ENCODE results near the gene ETV6. TPM values are rescaled to one million over a fixed set of nuclear protein-coding genes. Genes with fewer than 3 reads are reported as not detected.

The ETV6 gene
- total RNA-seq, 1 experiment from 2014 or later = 17.2 TPM

DNA sequence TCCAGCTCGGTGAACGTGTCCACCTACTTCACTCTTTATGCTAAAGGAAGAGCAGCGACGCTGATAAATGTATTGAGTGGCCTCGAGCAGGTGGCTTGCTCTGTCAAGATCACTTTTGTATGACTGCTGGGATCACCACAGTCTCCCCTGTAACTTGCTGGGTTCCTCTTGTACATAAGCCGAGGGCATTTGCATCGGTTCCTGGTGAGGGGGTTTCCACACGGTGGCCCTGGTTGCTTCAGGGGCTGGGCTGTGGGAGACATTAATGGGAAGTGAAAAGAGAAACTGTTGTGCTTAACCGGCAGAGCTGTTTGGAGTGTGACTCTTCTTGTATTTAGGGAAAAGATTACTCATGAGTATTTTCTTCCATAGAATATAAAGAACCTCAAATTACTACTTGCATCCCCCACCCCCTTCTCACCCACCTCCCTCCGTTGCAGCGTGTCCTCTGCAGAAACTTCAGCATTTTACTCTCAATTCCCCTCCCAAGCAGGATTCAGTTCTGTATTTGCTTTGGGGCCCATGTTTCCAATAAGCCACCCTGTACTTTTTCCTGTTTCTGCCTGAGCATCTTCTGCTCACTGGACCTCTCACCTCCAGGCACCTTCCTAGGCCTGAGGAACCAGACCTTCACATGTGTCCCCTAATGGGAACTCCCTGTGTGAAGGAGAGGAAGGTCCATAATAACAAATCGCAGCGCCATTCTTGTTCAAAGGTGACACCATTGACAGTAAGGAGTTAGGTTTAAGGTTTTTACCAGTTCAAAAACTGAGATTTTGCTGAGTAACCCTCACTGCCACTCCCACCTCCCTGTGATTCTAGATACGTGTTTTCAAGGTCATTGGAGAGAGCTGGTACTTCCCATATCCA lies 187.0 kb downstream of the ETV6 start:
- no TSS peak for BruUV-seq (replicated peaks)
- no peak overlapping the region for H3K27ac ChIP-seq (ENCODE audit: low read length)
- intact Hi-C loops (cut with micrococcal nuclease; ENCODE audit: unreplicated experiment) (no loop called here), in situ Hi-C loops (cut with HindIII; ENCODE audit: low pct_unique_long_range_greater_than_20kb, low sequenced_read_pairs) (no loop called here)
- POLR2A ChIA-PET = no interaction called here
- no peaks in the 10 kb centered on the region for H3K27me3 ChIP-seq (ENCODE audit: control insufficient read depth, insufficient read depth, low read length)
- no peak for DNase-seq (ENCODE audit: low read depth, low spot score)
- no peaks in the 10 kb centered on the region for H3K36me3 ChIP-seq (ENCODE audit: control insufficient read depth, insufficient read depth, low read length)
- ATAC-seq = no peak
- TF ChIP-seq POLR2AphosphoS5 (IDR thresholded peaks at IDR 0.05; ENCODE audit: low read depth, low read length) (no peak), TCF7L2 (IDR thresholded peaks at IDR 0.05; ENCODE audit: low read depth, low read length) (no peak), SIN3A (IDR thresholded peaks at IDR 0.05; ENCODE audit: borderline replicate concordance, insufficient read depth, low read depth, low read length) (no peak), REST (IDR thresholded peaks at IDR 0.05; ENCODE audit: insufficient read depth in 1 of 2, low read depth in 2 of 2, low read length in 1 of 2) (no peak)
- TF ChIP-seq, protein P1, sequence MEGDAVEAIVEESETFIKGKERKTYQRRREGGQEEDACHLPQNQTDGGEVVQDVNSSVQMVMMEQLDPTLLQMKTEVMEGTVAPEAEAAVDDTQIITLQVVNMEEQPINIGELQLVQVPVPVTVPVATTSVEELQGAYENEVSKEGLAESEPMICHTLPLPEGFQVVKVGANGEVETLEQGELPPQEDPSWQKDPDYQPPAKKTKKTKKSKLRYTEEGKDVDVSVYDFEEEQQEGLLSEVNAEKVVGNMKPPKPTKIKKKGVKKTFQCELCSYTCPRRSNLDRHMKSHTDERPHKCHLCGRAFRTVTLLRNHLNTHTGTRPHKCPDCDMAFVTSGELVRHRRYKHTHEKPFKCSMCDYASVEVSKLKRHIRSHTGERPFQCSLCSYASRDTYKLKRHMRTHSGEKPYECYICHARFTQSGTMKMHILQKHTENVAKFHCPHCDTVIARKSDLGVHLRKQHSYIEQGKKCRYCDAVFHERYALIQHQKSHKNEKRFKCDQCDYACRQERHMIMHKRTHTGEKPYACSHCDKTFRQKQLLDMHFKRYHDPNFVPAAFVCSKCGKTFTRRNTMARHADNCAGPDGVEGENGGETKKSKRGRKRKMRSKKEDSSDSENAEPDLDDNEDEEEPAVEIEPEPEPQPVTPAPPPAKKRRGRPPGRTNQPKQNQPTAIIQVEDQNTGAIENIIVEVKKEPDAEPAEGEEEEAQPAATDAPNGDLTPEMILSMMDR (IDR thresholded peaks at IDR 0.05) = no peak
- no peak overlapping the region for H3K4me3 ChIP-seq (ENCODE audit: low read depth in 2 of 2, low read length in 2 of 2)
- H3K4me1 ChIP-seq (ENCODE audit: control insufficient read depth, insufficient read depth, low read length) = no peaks in the 10 kb centered on the region
- no peaks in the 10 kb centered on the region for H3K9me3 ChIP-seq (ENCODE audit: control insufficient read depth, insufficient read depth, low read depth, low read length)
- CTCF ChIA-PET = no interaction called here

DNA sequence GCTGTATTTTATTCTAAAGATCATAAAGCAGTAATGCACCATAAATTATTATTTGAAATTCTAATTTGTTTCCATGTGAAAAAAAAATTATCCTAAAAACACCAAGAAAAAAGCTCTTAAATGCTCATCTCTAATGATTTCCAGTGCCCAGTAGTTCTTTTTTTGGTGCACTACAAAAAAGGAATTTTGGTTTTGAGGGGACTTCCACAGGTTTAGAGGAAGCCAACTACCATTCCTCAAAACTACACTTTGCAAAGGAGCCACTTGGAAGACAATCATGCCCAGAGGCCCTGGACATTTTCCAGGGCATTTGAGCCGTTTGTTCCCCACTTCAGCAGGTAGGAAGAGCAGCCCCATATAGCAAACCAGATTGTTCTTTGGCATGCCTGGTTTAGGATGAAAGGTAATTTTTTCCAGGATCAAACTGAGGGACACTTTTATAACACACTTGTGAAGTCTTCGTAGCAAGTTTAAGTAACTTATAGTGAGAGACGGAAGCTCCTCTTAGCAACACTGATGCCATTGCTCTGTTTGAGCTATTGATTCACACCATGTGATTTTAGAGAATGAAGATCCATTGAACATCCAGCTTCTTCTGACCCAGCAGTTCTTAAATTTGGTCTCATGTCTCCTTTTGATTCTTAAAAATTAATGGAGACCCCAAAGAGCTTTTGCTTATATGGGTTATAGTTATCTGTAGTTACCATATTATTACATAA lies 187.9 kb downstream of the ETV6 start:
- no peak overlapping the region for H3K4me3 ChIP-seq (ENCODE audit: low read depth in 2 of 2, low read length in 2 of 2)
- DNase-seq (ENCODE audit: low read depth, low spot score) (no peak), ATAC-seq (no peak)
- intact Hi-C loops (cut with micrococcal nuclease; ENCODE audit: unreplicated experiment) (no loop called here), in situ Hi-C loops (cut with HindIII; ENCODE audit: low pct_unique_long_range_greater_than_20kb, low sequenced_read_pairs) (no loop called here)
- TF ChIP-seq TCF7L2 (IDR thresholded peaks at IDR 0.05; ENCODE audit: low read depth, low read length) (no peak), POLR2AphosphoS5 (IDR thresholded peaks at IDR 0.05; ENCODE audit: low read depth, low read length) (no peak), SIN3A (IDR thresholded peaks at IDR 0.05; ENCODE audit: borderline replicate concordance, insufficient read depth, low read depth, low read length) (no peak), REST (IDR thresholded peaks at IDR 0.05; ENCODE audit: insufficient read depth in 1 of 2, low read depth in 2 of 2, low read length in 1 of 2) (no peak)
- TF ChIP-seq, protein P1 (IDR thresholded peaks at IDR 0.05) = no peak
- no peaks in the 10 kb centered on the region for H3K27me3 ChIP-seq (ENCODE audit: control insufficient read depth, insufficient read depth, low read length)
- ChIA-PET CTCF (no interaction called here), POLR2A (no interaction called here)
- no peak overlapping the region for H3K27ac ChIP-seq (ENCODE audit: low read length)
- H3K9me3 ChIP-seq (ENCODE audit: control insufficient read depth, insufficient read depth, low read depth, low read length) = no peaks in the 10 kb centered on the region
- H3K4me1 ChIP-seq (ENCODE audit: control insufficient read depth, insufficient read depth, low read length) = no peaks in the 10 kb centered on the region
- no peaks in the 10 kb centered on the region for H3K36me3 ChIP-seq (ENCODE audit: control insufficient read depth, insufficient read depth, low read length)
- no TSS peak for BruUV-seq (replicated peaks)

All from Panc1 (cell line).